AG09309 (cell line): Measurements from ENCODE around the gene ZRANB3.

Experiments
- DNase-seq: peaks from one replicate; pipeline ENCODE4 v3.0.0-alpha.2; 2010; ENCODE audit warnings: low read depth
- H3K4me3 ChIP-seq: 2 replicates; pipeline ENCODE4 v1.5.1; 2011; ENCODE audit warnings: mild to moderate bottlenecking, low read depth, low read length, moderate library complexity; ENCODE audit not compliant: control insufficient read depth
- TF ChIP-seq, protein P1 (sequence below): IDR thresholded peaks from 2 replicates; pipeline ENCODE4 v1.5.1; 2011; ENCODE audit warnings: mild to moderate bottlenecking, low read depth, low read length, inconsistent platforms; ENCODE audit not compliant: insufficient read depth, control insufficient read depth; ENCODE audit errors: missing control alignments

ZRANB3 gene

DNA sequence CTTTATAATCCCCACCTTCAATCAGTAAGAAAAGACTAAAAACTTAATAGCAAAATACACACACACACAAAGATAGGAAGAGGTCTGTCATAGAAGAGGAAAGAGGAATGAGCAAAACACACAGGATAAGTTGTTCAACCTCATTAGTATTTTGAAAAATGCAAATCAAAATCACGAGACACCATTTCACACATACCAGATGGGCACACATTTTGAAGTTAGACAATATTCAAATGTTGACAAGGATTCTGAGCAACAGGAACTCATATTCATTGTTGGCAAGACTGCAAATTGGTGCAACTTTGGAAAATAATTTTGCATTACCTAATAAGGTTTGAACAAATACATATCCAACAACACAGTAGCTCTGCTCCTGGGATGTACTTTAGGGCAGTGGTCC is 351.3 kb downstream of the ZRANB3 start:
- DNase-seq = no peak

DNA sequence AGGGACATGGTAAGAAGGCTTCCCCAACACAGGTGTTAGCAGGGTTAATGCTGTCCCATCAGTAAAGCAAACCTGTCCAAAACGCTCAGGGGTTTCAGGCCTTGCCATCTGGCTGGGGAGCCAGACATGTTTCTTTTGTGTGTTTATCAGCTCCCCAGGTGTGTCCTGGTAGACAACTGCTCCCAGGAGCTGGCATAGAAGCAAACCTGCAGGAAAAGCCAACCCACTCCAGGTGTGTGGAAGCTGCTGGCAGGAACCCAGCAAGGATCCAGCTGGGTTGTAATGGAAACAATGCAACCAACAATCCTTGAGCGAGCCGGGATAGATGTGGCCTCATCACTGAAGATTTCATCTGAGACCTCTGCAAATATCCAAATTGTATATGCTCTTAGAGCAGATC is 355.8 kb downstream of the ZRANB3 start:
- H3K4me3 ChIP-seq = no peak overlapping the region
- TF ChIP-seq, protein P1, sequence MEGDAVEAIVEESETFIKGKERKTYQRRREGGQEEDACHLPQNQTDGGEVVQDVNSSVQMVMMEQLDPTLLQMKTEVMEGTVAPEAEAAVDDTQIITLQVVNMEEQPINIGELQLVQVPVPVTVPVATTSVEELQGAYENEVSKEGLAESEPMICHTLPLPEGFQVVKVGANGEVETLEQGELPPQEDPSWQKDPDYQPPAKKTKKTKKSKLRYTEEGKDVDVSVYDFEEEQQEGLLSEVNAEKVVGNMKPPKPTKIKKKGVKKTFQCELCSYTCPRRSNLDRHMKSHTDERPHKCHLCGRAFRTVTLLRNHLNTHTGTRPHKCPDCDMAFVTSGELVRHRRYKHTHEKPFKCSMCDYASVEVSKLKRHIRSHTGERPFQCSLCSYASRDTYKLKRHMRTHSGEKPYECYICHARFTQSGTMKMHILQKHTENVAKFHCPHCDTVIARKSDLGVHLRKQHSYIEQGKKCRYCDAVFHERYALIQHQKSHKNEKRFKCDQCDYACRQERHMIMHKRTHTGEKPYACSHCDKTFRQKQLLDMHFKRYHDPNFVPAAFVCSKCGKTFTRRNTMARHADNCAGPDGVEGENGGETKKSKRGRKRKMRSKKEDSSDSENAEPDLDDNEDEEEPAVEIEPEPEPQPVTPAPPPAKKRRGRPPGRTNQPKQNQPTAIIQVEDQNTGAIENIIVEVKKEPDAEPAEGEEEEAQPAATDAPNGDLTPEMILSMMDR = no peak
- DNase-seq = no peak

More for the DNA sequence above, 351.3 kb downstream of the ZRANB3 start:
- TF ChIP-seq, protein P1 = no peak
- H3K4me3 ChIP-seq = no peak overlapping the region

DNA sequence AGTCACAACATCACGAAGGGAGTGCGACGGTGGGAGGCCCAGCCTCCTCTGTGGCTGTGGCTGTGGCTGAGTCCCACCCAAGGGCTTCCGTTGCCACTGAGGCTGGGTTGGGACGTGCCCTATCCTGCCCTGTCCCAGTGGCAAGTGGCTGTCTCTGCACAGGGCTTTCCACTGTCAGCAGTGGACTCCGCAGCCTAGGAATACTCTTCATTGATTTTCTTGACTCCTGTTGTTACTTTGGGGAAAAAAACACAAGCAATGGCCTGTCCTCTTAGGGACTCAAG is 356.3 kb downstream of the ZRANB3 start:
- H3K4me3 ChIP-seq = no peak overlapping the region
- no peak for DNase-seq
- TF ChIP-seq, protein P1 = no peak

DNA sequence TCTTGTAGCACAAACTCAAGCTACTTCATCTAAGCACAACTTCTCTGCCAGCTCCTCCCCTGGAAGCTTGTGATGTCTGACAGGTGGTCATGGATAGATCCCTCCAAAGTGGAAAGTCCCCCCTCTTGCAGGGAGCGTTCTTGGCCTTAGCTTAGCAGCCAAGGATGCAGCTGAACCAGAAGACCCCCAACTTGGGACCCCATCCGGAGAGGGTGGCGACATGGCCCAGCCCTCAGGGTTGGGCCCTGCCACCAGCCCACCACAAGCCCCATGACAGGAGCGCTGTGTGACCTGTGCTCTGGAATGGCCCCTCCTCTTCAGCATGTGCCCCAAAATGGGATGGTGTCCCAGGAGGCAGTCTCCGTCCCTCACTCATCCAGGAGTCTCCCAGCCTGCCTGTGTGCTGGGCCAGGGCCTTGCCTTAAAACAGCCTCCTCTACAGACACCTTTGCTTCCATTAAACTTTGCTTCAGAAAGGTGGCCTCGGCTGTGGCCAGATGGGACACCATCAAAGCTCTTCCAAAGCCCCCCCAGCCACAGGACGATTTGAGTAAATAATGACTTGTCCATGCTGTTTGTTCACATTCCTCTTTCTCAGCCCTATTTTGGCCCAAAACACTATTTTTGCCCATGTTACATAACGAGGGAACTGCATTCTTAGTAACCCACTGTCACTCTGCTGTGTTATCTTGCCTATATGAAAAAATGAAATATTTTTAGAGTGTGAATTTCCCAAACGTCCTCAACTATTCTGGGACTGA is 356.8 kb downstream of the ZRANB3 start:
- TF ChIP-seq, protein P1 = no peak
- no peak for DNase-seq
- H3K4me3 ChIP-seq = no peak overlapping the region

DNA sequence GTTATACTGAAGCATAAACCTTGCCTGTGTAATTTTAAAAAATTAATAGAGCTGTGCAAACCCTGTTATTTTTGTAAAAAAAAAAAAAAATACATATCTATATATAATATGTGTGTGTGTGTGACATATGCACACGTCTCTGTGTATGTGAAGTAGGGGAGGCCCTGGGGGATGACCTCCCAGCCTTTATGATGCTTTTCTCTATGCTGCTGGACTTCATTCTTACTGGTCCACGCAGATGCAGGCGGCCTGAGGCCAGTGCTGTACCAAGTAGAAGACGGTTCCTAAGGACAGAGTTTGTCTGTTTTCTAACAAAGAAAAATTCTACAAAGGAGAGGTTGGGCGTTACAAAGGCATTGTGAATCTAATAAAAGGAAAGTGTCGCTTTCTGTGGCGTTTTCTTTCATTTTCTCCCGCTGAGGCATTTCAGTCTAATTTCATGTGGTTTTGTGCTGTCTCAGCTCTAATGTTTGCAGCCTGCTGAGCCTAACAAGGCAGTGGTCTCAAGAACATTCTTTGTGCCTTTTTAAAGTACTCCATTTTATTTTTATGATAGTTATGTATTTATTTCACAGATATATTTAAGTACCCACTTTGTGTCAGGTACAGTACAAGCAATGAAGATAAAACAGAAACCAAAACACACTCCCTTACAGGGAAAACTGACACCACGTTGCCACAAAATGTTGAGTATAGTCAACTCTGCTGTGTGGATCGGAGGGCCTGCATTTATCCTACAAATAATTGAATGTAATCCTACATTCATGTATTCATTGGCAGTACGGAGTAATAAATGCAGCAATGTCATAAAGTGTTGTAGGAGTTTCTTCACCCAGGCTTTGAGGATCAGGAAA is 360.9 kb downstream of the ZRANB3 start:
- TF ChIP-seq, protein P1 = no peak
- H3K4me3 ChIP-seq = no peak overlapping the region
- no peak for DNase-seq

DNA sequence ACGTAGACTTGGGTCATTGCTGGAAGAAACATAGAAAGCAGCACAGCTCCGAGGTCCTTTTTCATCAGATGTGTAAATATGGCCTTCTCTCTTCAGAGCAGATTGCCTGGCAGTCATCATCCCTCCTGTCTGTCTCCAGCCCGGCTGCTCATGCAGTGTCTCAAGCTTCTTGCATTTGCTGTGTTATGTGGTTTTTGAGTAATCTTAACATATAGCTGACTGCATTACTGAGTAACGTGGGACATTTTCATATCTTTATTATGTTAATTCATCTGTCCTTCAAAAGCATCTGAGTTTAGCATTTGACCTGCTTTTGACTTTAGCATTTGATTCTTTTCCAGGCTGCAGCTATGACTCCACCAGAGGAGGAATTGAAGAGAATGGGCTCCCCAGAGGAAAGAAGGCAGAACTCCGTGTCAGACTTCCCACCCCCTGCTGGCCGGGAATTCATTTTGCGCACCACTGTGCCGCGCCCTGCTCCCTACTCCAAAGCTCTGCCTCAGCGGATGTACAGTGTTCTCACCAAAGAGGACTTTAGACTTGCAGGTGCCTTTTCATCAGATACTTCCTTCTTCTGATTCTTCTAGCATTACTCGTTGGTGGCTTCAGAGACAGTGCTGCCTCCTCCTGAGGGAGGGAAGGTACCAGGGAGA is 362.7 kb downstream of the ZRANB3 start:
- TF ChIP-seq, protein P1 = no peak
- DNase-seq = no peak
- H3K4me3 ChIP-seq = no peak overlapping the region
